Right hindlimb (tissue), 1 donor: ENCODE measurements around the gene SRSF7.
"Not testable (repeated sequence)": the region's sequence is repeated elsewhere in the genome, so short reads cannot be mapped to it uniquely, and the experiment has no call there.

Source experiments
- DNase-seq: peaks from one replicate; pipeline ENCODE4 v3.0.0-alpha.2; 2018

The SRSF7 gene

GRCh38 chr2:38751596-38752410, 642 bp upstream of the SRSF7 start:
- DNase-seq: no peak

GRCh38 chr2:38750011-38750890, 910 bp downstream of the SRSF7 start:
- DNase-seq: peak; percentile 66

GRCh38 chr2:38748943-38749804, 2.0 kb downstream of the SRSF7 start:
- DNase-seq: no peak

GRCh38 chr2:38748391-38748790, 2.8 kb downstream of the SRSF7 start:
- DNase-seq: no peak

- no peak for DNase-seq
These were observed 3.3 kb downstream of the SRSF7 start for GRCh38 chr2:38747819-38748218.

- DNase-seq: no peak
These were observed 4.1 kb downstream of the SRSF7 start for GRCh38 chr2:38747007-38747424.

GRCh38 chr2:38745267-38745666, 5.9 kb downstream of the SRSF7 start:
- DNase-seq: no peak

- DNase-seq: no peak
These were observed 6.8 kb downstream of the SRSF7 start for GRCh38 chr2:38744399-38744780.

- DNase-seq: no peak
These were observed 7.3 kb downstream of the SRSF7 start for GRCh38 chr2:38743672-38744398.

- DNase-seq: no peak
These were observed 8.2 kb downstream of the SRSF7 start for GRCh38 chr2:38742797-38743559.

GRCh38 chr2:38740851-38741731, 10.1 kb downstream of the SRSF7 start:
- no peak for DNase-seq

GRCh38 chr2:38739524-38739923, 11.6 kb downstream of the SRSF7 start:
- DNase-seq: no peak

- DNase-seq: no peak
These were observed 13.2 kb downstream of the SRSF7 start for GRCh38 chr2:38737925-38738324.

- DNase-seq: not testable (repeated sequence)
These were observed 14.0 kb downstream of the SRSF7 start for GRCh38 chr2:38737000-38737698.

GRCh38 chr2:38735999-38736320, 15.2 kb downstream of the SRSF7 start:
- DNase-seq: no peak

- no peak for DNase-seq
These were observed 16.7 kb downstream of the SRSF7 start for GRCh38 chr2:38734299-38735058.

- no peak for DNase-seq
These were observed 17.7 kb downstream of the SRSF7 start for GRCh38 chr2:38733300-38733971.

GRCh38 chr2:38731684-38732221, 19.4 kb downstream of the SRSF7 start:
- no peak for DNase-seq
